HepG2 (cell line): ENCODE data around the gene P2RX5. TPM values are rescaled to one million over a fixed set of nuclear protein-coding genes. Genes with fewer than 3 reads are reported as not detected.
A peak's percentile ranks its signal among the peaks of the same experiment; 100 is the strongest.

Source experiments
- AGO2 ChIP-seq: fragments of 200-400 bp; formaldehyde crosslinking; optimal IDR thresholded peaks from 2 replicates; pipeline ENCODE3; 2017; ENCODE audit warnings: mild to moderate bottlenecking, low read depth, low read length, moderate library complexity
- CENPX ChIP-seq: sonication (generic); formaldehyde crosslinking; IDR thresholded peaks from 2 replicates; pipeline ENCODE4 v1.9.0; 2021; ENCODE audit warnings: mild to moderate bottlenecking, missing genetic modification reagents, moderate library complexity
- GFI1 ChIP-seq: sonication (generic); formaldehyde crosslinking; IDR thresholded peaks from 2 replicates; pipeline ENCODE4 v1.5.0; 2020; ENCODE audit warnings: missing genetic modification reagents, mild to moderate bottlenecking, borderline replicate concordance
- HMG20B ChIP-seq: conservative IDR thresholded peaks from 2 replicates; pipeline ENCODE4 v1.6.1; 2016; ENCODE audit warnings: missing genetic modification reagents, missing compliant biosample characterization
- NFIC ChIP-seq: IDR thresholded peaks from 2 replicates; pipeline ENCODE4 v1.6.1; 2012; ENCODE audit warnings: mild to moderate bottlenecking, low read length, inconsistent platforms
- SALL1 ChIP-seq: sonication (generic); formaldehyde crosslinking; IDR thresholded peaks from 2 replicates; pipeline ENCODE4 v1.8.0; 2022; ENCODE audit warnings: mild to moderate bottlenecking, missing genetic modification reagents
- SPEN ChIP-seq: sonication (generic); formaldehyde crosslinking; IDR thresholded peaks from 2 replicates; pipeline ENCODE4 v1.5.1; 2020; ENCODE audit warnings: low read depth, mild to moderate bottlenecking, missing genetic modification reagents
- STAT5B ChIP-seq: sonication (generic); formaldehyde crosslinking; IDR thresholded peaks from 2 replicates; pipeline ENCODE4 v1.4.0; 2020; ENCODE audit warnings: missing genetic modification reagents
- THRA ChIP-seq: sonication (generic); formaldehyde crosslinking; IDR thresholded peaks from 2 replicates; pipeline ENCODE4 v1.4.0; 2020; ENCODE audit warnings: missing genetic modification reagents, borderline replicate concordance
- THYN1 ChIP-seq: sonication (generic); formaldehyde crosslinking; IDR thresholded peaks from 2 replicates; pipeline ENCODE4 v1.8.1; 2023; ENCODE audit warnings: low read depth, mild to moderate bottlenecking, moderate library complexity, missing genetic modification reagents, borderline replicate concordance
- ZEB1 ChIP-seq: IDR thresholded peaks from 2 replicates; pipeline ENCODE4 v1.6.1; 2012; ENCODE audit warnings: mild to moderate bottlenecking, low read depth, inconsistent platforms; ENCODE audit not compliant: insufficient replicate concordance
- ZNF234 ChIP-seq: sonication (generic); formaldehyde crosslinking; conservative IDR thresholded peaks from 2 replicates; pipeline ENCODE4 v1.5.1; 2020; ENCODE audit warnings: mild to moderate bottlenecking, missing genetic modification reagents
- ZNF24 ChIP-seq: fragments of 450-650 bp; IDR thresholded peaks from 2 replicates; pipeline ENCODE4 v1.6.1; 2017; ENCODE audit warnings: antibody characterized with exemption, mild to moderate bottlenecking
- ZNF296 ChIP-seq: sonication (generic); formaldehyde crosslinking; conservative IDR thresholded peaks from 2 replicates; pipeline ENCODE4 v1.5.0; 2020; ENCODE audit warnings: mild to moderate bottlenecking, missing genetic modification reagents
- ZNF780A ChIP-seq: sonication (generic); formaldehyde crosslinking; IDR thresholded peaks from 2 replicates; pipeline ENCODE4 v1.8.0; 2022; ENCODE audit warnings: mild to moderate bottlenecking, missing genetic modification reagents, moderate library complexity
- ZNF83 ChIP-seq: sonication (generic); formaldehyde crosslinking; IDR thresholded peaks from 2 replicates; pipeline ENCODE4 v1.4.0; 2020; ENCODE audit warnings: missing genetic modification reagents, mild to moderate bottlenecking, borderline replicate concordance
- polyA plus RNA-seq, 8 experiments: library from polyadenylated mRNA; depleted of rRNA in 3 of 8; stranded (reverse) in 7 of 8; unstranded in 1 of 8; fragments of >200 nt; fragmentation: Illumina TruSeq in 4 of 8; extraction: Trizol in 4 of 8; gene quantifications; 2 replicates each; pipeline versions ENCODE4 v1.2.1 to v1.2.3, GENCODE V29; 2011 to 2016; ENCODE audit warnings: low read depth in 4 of 8, missing spikeins in 1 of 8, mixed read lengths in 1 of 8; ENCODE audit not compliant: insufficient read depth in 1 of 8
- total RNA-seq, 5 experiments: library from RNA; depleted of rRNA; stranded (reverse); fragments of >200 nt; fragmentation: Illumina TruSeq; extraction: Trizol; gene quantifications; 2 replicates each; pipeline ENCODE4 v1.2.3, GENCODE V29; 2016; ENCODE audit warnings: low read depth in 1 of 5
- TF ChIP-seq, protein P1 (sequence below): sonication (generic); formaldehyde crosslinking; IDR thresholded peaks from 2 replicates; pipeline ENCODE4 v1.8.0; 2022; ENCODE audit warnings: missing genetic modification reagents, mild to moderate bottlenecking, inconsistent platforms, borderline replicate concordance
- TF ChIP-seq, protein P2 (sequence below): sonication (generic); formaldehyde crosslinking; IDR thresholded peaks from 2 replicates; pipeline ENCODE4 v1.4.0; 2020; ENCODE audit warnings: missing genetic modification reagents
- TF ChIP-seq, protein P3 (sequence below): sonication (generic); formaldehyde crosslinking; IDR thresholded peaks from 2 replicates; pipeline ENCODE4 v1.4.0; 2020; ENCODE audit warnings: mild to moderate bottlenecking, missing genetic modification reagents

P2RX5 gene
- total and polyA plus RNA-seq, 2 of the 13 experiments (the other 11 are each of a cell fraction or from before 2014, with no cell fraction given), result 0.95 to 1.7 TPM

DNA sequence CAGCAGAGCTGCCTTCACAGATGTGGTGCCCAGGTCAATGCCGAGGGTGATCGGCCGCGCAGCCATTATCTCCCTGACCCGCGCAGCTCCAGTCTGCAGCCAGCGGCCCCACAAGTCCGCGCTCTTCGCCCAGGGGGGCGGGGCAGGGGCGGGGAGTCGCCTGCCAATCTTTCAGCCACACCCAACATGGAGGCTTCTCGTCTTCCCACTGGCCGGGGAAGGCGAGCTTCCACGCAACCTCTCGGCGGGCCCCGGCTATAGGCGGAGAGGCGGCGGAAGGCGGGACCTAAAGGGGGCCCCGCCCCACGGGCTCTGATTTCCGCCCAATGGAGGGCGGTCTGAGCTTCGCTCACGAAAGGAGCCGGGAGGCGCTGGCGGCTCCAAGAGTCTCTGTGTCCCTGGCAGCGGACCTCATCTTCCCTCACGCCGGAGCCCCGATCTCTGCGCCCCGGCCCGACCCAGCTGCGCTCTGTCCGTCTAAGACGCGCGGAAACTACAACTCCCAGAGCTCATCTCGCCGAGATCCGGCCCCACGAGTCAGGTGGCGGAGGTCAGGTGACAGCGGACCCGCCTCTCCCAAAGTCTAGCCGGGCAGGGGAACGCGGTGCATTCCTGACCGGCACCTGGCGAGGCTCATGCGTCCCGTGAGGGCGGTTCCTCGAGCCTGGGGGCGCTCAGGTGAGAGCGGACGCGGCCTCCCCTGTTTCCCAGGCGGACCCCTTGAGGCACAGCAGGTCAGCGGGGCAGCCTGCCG lies 59.6 kb downstream of the P2RX5 start, which contains the start of the genes CTNS and SHPK (continued):
- TF ChIP-seq THRA (CRISPR knock-in tag) (peak; percentile 13; the same call in 1 of the 2 replicates), STAT5B (CRISPR knock-in tag) (no peak; the same call in 1 of the 2 replicates), THYN1 (CRISPR knock-in tag) (no peak), AGO2 (peak; percentile 12), ZNF296 (no peak; the same call in 1 of the 2 replicates), SALL1 (CRISPR knock-in tag) (peak; percentile 62), ZNF83 (CRISPR knock-in tag) (peak; percentile 83), ZEB1 (no peak), CENPX (CRISPR knock-in tag) (no peak), ZNF24 (no peak), ZNF780A (no peak), ZNF234 (no peak), NFIC (no peak), HMG20B (CRISPR knock-in tag) (no peak), GFI1 (CRISPR knock-in tag) (0 out of 2 replicates have a peak, but pooled peaks have one; percentile 70), SPEN (peak; percentile 57; the same call in 1 of the 2 replicates)
- TF ChIP-seq, protein P1, sequence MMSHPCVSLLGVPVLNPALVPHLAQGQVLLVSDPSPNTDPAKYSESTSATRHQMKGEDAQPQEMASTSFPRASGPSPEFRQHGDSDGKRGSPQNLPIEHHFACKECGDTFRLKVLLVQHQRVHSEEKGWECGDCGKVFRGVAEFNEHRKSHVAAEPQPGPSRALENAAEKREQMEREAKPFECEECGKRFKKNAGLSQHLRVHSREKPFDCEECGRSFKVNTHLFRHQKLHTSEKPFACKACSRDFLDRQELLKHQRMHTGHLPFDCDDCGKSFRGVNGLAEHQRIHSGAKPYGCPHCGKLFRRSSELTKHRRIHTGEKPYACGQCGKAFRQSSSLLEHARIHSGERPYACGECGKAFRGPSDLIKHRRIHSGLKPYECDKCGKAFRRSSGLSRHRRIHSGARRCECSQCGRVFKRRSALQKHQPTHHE (CRISPR knock-in tag), result 0 out of 2 replicates have a peak, but pooled peaks have one; percentile 52
- TF ChIP-seq, protein P2, sequence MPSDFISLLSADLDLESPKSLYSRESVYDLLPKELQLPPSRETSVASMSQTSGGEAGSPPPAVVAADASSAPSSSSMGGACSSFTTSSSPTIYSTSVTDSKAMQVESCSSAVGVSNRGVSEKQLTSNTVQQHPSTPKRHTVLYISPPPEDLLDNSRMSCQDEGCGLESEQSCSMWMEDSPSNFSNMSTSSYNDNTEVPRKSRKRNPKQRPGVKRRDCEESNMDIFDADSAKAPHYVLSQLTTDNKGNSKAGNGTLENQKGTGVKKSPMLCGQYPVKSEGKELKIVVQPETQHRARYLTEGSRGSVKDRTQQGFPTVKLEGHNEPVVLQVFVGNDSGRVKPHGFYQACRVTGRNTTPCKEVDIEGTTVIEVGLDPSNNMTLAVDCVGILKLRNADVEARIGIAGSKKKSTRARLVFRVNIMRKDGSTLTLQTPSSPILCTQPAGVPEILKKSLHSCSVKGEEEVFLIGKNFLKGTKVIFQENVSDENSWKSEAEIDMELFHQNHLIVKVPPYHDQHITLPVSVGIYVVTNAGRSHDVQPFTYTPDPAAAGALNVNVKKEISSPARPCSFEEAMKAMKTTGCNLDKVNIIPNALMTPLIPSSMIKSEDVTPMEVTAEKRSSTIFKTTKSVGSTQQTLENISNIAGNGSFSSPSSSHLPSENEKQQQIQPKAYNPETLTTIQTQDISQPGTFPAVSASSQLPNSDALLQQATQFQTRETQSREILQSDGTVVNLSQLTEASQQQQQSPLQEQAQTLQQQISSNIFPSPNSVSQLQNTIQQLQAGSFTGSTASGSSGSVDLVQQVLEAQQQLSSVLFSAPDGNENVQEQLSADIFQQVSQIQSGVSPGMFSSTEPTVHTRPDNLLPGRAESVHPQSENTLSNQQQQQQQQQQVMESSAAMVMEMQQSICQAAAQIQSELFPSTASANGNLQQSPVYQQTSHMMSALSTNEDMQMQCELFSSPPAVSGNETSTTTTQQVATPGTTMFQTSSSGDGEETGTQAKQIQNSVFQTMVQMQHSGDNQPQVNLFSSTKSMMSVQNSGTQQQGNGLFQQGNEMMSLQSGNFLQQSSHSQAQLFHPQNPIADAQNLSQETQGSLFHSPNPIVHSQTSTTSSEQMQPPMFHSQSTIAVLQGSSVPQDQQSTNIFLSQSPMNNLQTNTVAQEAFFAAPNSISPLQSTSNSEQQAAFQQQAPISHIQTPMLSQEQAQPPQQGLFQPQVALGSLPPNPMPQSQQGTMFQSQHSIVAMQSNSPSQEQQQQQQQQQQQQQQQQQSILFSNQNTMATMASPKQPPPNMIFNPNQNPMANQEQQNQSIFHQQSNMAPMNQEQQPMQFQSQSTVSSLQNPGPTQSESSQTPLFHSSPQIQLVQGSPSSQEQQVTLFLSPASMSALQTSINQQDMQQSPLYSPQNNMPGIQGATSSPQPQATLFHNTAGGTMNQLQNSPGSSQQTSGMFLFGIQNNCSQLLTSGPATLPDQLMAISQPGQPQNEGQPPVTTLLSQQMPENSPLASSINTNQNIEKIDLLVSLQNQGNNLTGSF (CRISPR knock-in tag), result no peak
- TF ChIP-seq, protein P3, sequence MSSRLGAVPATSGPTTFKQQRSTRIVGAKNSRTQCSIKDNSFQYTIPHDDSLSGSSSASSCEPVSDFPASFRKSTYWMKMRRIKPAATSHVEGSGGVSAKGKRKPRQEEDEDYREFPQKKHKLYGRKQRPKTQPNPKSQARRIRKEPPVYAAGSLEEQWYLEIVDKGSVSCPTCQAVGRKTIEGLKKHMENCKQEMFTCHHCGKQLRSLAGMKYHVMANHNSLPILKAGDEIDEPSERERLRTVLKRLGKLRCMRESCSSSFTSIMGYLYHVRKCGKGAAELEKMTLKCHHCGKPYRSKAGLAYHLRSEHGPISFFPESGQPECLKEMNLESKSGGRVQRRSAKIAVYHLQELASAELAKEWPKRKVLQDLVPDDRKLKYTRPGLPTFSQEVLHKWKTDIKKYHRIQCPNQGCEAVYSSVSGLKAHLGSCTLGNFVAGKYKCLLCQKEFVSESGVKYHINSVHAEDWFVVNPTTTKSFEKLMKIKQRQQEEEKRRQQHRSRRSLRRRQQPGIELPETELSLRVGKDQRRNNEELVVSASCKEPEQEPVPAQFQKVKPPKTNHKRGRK (CRISPR knock-in tag), result no peak
